ENCODE results near the gene TRIM67. TPM values are rescaled to one million over a fixed set of nuclear protein-coding genes. Genes with fewer than 3 reads are reported as not detected.

The TRIM67 gene
- total RNA-seq, 1 experiment from 2014 or later: 0.17 TPM

DNA sequence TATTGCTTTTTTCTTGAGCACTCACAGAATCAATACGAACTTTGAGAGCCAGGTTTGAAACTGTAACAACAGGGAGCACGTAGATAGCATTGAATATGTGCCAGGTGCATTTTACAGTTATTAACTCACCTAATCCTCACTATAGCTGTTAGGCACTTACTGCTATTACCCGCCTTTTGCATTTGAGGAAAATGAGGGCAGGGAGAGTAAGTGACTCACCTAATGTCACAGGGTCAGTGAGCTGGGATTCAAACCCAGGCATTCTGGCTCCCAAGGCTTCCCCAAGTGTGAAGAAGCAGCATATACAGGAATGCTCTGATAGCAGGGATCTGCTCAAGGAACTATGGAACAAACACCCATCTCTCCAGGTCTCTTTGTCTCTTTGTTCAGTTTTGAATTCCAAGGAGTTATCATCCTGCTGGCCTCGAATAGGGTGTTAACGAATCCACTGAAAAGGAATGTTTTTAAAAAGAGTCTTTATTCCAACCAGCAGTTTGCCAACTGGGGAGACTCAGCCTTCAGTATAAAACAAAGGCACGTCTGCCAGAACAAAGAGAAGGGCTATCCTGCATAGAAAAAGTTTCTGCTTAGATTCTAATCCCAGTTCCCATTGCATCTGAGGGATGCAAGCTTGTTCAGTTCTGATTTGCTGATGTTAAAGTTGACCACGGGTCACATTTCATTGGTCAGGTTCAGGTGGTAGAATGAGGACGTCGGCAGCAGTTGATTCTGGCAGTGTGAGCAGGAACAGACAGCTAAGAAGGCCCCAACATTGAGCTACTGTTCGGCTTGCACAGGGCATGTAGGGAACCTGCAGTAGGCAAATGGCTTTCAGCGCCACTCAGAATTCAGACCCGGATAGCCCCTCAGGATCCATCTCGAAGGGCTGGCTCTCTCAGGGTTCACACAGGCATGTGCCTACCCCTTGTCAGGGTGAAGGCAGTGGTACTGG is 22.1 kb downstream of the TRIM67 start:
- no peak for DNase-seq (ENCODE audit: low read depth)

DNA sequence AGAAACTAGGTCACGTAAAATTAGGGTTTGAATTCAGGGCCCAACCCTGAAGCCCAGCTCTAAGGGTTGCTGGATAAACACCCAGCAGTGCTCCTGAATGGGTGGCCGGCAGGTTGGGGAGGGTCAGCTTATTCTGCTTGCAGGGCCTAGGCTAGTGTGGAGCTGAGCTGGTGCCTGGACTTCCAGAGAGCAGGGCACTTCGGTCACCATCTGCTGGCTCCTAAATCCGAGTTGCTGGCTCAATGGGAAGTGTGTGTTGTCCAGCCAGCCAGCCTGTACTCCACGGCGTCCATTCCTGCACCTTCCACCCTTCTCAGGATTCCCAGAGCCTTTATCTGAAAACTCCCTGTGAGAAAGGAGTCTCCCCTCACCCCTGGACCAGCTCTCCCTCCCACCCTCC is 23.0 kb downstream of the TRIM67 start:
- DNase-seq (ENCODE audit: low read depth): no peak

DNA sequence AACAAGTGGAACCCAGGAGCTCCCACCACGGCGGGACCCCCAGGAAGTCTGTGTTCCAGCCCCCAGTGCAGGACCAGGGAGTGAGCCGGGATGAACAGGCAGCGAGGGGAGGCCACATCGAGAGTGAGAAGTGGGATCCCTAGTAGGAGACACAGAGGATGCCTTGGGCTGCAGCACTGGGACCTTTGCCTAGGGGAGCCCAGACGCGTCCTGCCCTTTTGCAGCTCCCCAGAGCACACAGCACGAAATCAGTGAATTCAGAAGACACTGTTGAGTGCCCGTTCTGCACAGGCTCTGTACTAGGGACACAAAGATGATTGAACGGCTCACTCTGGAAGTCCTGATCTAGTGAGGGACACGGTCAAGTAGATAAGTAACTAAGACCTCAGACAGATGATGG is 23.5 kb downstream of the TRIM67 start:
- no peak for DNase-seq (ENCODE audit: low read depth)

DNA sequence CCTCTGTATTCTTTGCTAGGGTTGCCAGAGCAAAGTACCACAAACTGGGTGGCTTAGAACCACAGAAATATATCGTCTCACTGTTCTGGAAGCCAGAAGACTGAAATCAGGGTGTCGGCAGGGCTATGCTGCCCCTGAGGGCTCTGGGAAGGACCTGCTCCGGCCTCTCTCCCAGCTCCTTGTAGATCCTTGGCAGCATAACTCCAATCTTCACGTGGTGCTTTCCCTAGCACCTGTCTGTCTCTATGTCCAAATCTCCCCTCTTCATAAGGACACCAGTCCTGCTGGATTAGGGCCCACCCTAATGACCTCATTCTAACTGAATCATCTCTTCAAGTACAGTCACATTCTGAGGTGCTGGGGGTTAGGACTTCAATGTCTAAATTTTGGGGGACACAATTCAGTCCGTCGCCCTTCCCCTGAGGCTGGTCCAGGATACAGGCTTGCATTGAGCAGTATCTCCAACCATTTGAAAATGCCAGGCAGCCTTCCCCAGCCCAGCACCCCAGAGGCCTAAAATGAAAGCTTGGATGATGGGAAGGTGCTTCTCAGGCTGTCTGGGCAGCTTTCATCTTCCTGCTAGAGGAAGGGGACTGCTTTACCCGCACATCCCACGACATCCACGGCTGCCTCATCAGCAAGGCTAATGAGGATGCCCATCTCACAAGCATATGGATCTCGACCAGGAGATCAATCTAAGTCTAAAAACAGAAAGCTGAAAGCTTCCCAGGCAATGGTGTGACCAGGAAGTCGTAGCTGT is 24.7 kb downstream of the TRIM67 start:
- DNase-seq (ENCODE audit: low read depth): no peak

DNA sequence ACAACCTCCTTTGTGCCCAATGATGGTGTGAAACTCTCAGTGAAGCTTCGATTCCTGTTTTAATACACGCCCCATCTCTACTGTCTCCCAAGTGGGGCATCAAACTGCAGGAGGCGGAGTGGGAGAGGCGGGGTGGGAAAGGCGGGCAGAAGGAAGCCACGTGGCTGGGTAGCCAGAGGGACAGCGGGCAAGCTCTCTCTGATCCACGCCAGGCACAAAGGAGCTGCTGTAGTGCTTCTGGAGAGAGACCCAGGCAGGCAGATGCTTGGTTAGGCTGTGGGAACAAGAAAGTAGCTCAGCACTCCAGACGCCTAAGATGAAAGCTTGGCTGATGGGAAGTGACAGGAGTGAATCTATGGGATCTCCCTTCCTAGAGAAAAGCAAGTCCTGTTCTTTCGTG is 25.7 kb downstream of the TRIM67 start:
- DNase-seq (ENCODE audit: low read depth): no peak

DNA sequence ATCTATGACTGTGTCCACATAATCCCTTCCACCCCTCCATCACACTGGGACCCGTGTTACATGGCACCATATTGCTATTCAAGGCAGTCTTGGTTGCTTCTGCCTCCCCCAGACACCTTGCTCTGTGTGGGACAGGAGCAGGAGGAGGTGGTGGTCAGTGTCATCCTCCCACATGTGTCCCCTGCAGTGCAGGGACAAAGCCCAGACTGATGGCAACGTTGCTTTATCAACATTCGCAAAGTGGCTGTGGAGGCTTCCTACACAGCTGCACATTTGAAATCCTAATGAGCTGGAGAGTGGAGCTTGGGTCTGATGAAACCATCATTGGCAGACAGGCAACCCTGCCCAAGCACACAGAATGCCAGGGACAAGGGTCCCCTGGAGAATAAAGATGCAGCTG is 26.2 kb downstream of the TRIM67 start:
- no peak for DNase-seq (ENCODE audit: low read depth)

DNA sequence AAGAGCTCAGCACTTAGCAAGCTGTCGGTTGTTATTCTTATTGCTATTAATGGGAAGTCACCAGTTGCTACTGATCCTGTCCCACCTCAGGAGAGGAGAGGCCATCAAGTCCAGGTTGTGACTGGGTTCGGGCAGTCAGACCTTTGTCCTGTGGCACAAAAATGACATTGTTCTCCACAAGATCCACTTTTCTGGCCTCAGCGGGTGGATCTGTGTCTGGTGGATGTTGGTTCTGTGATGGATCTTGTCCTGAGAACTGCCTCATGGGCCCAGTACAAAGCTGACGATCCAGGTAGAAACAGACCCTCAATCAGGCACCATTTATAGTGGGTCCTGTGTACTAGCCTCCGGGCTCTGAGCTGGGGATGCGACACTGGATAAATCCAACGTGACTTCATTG is 26.9 kb downstream of the TRIM67 start:
- no peak for DNase-seq (ENCODE audit: low read depth)

DNA sequence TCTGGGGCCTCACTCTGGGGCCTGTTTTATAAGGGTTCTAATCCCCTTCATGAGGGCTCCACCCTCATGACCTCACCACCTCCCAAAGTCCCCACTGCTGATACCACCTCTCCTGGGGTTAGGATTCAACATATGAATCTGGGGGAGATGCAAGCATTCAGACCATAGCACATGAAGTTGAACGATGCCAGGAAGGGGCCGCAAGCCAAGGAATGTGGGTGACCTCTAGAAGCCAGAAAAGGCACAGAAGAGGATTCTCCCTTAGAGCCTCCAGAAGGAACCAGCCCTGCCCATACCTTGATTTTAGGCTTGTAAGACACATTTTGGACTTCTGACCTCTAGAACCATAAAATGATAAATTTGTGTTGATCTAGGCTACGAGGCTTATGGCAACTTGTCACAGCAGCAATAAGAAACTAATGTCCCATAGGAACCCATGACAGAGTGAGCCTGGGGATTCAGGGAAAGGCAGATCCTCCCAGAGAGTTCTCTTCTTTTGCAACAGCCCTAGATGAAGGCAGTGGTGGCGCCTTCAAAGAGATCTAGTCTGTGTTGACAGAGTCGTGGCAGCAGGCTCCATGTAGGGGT is 27.9 kb downstream of the TRIM67 start:
- no peak for DNase-seq (ENCODE audit: low read depth)

DNA sequence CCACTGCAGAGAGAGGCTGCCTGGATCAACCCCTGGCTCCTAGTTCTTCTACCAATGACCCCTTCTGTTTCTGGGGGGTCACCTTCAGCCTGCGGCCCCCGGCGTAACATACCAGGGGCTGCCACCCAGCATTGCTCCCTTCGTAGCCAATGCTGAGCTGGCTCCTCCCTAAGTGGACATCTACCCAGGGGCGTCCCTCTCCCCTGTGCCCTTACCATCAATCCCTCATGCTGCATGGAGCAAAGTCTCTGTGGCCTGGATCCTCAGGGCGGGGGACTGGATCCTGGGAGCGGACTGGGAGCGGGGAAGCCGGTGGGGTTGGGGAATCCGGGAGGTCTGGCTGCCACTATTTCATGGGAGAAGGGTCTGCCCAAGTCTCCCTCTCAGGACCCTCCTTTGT is 28.6 kb downstream of the TRIM67 start:
- no peak for DNase-seq (ENCODE audit: low read depth)

DNA sequence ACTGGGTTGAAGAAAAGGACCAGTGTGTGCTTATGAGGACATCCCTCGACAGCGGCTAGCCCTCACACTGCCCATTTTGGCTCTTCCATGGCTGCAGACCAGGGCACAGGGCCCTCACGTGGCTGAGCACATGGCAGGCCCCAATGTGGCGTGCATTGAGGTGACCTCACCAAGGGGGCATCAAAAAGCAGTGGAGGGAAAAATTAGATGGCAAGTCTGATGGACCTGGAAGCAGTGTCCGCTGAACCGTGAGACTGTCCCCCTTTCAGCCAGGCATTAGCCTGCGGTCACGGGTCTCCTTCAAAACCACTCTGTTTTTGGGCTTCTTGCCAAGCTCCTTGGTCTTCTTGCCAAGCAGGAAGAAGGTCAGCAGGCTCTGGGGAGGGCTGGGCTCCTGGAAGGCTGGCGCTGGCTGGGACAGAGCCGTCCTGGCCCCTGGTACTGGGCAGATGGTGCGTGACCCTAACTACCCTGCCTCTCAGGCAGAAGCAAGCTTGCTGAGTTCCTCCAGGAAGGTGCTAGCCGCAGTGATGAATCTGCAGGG is 30.8 kb downstream of the TRIM67 start:
- DNase-seq (ENCODE audit: low read depth): peak; percentile 67

DNA sequence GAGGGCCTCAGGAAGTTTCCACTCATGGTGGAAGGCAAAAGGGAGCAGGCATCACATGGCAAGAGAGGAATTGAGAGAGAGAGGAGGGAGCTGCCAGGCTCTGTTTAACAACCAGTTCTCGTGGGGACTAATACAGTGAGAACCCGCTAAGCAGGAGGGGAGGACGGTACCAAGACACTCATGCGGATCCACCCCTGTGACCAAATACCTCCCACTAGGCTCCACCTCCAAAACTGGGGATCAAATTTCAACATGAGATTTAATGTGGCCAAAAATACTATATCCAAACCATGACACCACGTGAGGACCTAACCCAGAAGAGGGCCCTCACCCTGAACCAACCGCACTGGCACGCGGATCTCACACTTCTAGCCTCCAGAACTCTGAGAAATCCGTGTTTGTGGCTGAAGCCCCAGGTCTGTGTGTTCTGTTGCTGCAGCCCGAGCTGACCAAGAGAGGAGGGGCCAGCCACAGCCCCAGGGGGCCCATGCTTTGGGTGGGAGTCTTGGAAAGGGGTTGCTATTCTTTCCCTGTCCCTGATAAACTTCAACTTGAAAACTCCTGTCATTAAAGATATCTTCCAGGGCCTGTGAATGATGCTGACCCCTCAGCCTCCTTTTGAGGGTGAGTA is 32.0 kb downstream of the TRIM67 start:
- no peak for DNase-seq (ENCODE audit: low read depth)

DNA sequence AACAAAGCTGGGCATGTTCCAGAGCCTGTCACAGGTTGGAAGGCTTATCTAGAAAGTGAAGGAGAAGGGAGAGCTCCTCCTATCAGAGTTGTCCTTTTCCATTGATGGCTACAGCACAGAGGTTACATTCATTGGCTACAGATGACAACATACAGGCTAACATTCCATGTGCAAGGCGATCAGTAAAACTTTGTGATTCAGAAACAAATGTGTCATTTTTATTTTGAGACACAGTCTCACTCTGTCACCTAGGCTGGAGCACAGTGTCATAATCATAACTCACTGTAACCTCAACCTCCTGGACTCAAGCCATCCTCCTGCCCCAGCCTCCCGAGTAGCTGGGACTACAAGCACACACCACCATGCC is 32.6 kb downstream of the TRIM67 start:
- no peak for DNase-seq (ENCODE audit: low read depth)

DNA sequence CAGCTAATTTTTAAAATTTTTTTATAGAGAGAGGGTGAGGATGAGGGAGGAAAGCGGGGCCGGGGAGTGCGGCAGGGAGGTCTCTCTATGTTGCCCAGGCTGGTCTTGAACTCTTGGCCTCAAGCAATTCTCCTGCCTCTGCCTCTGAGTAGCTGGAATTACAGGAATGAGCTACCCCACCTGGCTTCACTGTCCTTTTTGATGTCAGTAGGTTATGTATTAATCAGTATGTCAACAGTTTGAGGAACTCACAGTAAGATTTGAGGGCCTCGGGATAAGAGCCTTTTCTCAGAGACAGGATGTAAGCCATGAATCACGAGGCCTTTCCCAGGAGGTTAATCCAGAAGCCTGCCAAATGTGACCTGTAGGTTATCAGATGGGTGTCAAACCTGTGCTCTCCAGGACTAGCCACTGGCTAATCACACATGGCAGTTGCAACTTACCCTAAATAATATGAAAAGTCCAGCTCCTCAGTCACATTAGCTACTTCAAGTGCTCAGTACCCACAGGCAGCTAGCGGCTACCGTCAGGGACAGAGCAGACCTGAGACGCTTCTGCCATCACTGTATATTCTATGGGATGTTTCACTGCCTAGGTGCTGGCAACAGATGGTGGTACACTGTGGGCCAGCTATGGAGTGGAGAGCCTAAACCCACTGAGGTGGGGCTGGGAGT is 33.1 kb downstream of the TRIM67 start:
- peak; percentile 20 for DNase-seq (ENCODE audit: low read depth)

DNA sequence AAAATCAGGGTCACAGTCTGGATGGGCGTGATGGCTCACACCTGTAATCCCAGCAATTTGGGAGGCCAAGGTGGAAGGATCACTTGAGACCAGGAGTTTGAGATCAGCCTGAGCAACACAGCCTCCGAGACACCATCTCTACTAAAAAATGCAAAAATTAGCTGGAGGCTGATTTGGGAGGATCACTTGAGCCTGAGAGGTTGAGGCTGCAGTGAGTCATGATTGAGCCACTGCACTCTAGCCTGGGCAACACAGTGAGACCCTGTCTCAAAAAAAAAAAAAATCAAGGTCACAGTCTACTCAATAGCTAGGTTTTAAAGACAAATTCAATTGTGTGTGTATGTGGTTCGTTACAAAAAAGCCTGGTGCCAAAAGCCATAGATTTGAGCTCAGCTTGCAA is 34.4 kb downstream of the TRIM67 start:
- no peak for DNase-seq (ENCODE audit: low read depth)

DNA sequence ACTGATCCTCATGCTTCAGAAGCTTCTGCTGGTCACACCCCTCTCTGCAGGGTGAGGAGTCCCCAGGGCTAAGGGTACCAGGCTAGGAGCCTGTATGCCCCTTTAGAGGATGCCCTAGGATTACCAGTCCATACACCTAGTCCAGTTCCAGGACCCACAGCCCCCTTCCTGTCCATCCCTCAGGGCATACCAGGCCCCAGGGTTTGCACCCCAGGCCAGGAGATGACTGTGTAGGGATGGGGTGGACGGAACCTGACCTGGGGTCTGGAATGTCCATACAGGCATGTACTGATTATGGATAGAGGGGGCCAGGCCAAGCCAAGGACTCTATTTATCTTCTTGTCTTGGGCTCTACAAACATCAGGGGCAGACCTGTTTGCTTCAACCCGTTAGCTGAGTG is 34.9 kb downstream of the TRIM67 start:
- no peak for DNase-seq (ENCODE audit: low read depth)

DNA sequence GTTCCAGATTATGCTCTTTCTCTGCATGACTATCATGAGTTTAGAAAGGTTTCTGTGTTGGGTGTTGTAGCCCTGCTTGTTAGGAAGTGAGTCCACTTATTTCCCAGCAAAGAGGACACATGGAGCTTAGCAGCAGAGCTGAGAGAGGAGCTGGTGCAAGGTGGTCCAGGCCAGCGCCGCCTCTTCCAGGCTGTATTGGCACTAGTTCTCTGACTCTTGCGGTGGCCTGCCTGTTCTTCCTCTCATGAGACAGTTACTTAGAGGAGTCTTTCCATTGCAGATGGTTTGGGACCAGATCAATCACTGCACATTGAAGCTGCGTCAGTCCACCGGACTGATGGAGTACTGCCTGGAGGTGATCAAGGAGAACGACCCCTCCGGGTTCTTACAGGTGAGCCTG is 38.0 kb downstream of the TRIM67 start:
- no peak for DNase-seq (ENCODE audit: low read depth)

DNA sequence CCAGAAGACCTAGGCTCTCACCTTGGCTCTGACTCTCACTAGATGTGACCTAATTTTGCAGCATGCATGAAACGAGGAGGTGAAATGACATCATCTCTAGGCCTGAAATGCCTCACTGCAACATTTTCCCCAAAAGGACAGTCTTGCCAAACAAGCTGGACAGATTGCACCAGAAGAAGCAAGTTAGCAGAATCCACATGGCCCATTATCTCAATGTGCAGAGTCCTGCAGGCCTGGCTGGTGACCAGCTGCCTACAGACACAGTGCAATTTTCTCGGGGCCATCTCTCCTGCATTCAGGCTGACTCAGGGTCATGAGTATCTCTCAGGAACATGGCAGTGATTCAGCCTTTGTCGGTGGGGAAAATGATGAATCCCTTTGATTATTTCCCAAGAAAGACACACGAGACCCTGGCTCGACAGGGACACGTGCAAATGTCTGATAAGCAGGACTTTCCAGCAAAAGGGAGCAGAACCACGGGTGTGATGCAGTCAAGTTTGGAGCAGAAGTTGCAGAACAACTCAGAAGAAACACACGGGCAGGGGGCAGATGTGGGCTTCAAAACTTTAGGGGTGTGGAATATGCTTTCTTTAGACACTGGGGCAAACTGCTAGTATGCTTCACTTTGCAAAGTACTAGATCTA is 38.7 kb downstream of the TRIM67 start:
- DNase-seq (ENCODE audit: low read depth): peak; percentile 19

DNA sequence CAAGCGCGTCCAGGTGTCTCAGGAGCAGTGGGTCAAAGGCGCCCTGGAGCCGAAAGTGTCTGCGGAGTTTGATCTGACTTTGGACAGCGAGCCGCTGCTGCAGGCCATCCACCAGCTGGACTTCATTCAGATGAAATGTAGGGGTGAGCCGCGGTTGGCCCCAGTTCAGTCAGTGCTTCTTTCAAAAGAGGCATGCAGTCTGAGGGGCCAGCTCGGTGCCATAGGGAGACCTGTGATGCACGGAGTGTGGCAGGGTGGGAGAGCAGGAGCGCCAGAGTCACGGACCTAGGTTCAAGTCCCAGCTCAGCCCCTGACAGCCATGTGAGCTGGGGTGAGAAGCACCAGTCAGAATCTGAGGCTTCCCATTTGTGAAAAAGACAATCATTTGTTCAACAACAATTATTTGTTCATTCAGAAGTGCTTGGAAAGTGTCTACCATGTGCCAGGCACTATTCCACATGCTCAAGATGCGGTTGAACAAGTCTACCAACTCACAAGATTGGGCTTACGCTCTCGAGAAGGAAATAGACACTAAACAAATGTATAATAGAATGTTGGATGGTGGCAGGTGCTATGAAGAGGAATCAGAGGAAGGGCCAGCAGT is 39.6 kb downstream of the TRIM67 start:
- no peak for DNase-seq (ENCODE audit: low read depth)

DNA sequence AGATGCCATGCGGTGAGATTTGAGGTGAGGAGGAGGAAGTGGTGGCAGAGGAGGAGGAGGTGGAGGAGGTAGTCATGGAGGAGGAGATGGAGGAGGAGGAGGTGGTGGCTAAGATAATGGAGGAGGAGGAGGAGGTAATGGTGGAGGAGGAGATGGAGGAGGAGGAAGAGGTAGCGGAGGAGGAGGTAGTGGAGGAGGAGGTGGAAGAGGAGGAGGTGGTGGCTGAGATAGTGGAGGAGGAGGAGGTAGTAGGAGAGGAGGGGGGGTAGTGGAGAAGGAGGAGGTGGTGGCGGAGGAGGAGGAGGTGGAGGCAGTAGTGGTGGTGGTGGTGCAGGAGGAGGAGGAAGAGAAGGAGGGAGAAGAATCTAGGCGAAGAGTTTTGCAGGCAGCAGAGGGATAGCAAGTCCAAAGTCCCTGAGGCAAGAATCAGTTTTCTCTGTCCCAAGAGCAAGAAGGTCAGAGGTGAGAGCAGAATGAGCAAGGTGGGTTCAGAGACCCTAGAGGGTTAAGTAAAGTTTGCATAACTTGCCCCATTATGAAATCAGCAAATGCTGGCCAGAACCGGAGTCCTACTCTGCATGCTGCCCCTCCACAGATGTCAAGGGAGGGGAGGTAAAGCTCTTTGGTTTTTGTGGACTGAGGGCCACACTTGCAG is 40.2 kb downstream of the TRIM67 start:
- no peak for DNase-seq (ENCODE audit: low read depth)
